Astrocyte of the hippocampus (primary cell): ENCODE results near the gene SMTNL2.

Experiments used
- DNase-seq: peaks from one replicate; pipeline ENCODE4 v3.0.0; 2011; ENCODE audit warnings: low read depth, low spot score

The SMTNL2 gene

GRCh38 chr17:4584101-4584916 lies at the start of gene SMTNL2:
Gene SMTNL2, plus strand, starts transcription at chr17:4584529. Its CDS starts 77 bp downstream, at chr17:4584606.
- peak; percentile 27 for DNase-seq

GRCh38 chr17:4534928-4535666 lies 49.2 kb upstream of the SMTNL2 start:
- DNase-seq, result no peak

GRCh38 chr17:4535667-4536258 lies 48.6 kb upstream of the SMTNL2 start:
- no peak for DNase-seq

GRCh38 chr17:4536259-4536741 lies 48.0 kb upstream of the SMTNL2 start:
- peak; percentile 47 for DNase-seq

DNA sequence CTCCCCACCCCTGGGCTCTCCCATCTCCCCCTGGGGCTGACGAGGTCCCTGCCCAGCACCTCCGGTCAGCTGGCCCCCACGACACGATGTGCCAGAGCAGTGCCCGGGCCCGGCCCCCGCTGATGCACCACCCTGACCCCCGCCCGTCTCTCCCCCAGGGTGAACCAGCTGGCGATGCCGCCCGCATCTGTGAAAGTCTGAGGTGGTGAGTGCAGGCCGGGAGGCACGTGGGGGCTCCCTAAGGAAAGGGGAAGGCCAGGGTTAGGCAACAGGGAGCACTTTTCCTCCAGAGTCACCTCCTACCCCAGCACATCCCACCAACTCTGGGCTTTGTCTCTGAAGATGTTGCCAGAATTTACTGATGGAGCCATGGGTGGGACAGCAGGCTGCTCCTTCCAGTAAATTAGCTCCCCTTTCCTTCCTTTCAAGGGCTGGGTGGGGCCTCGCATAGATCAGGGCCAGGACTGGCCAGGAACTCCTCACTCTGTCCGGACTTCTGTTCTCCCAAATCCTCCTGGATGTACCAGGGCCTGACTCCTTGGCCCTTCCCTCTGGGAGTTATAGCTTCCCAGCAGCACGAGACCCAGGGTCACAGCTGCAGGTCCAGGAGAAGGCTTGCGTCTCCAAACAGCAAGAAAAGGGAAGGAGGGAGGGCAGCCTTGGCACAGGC lies 47.5 kb upstream of the SMTNL2 start:
- no peak for DNase-seq

- DNase-seq, result no peak
These were observed 46.7 kb upstream of the SMTNL2 start for GRCh38 chr17:4537451-4538235.

- DNase-seq, result no peak
These were observed 45.9 kb upstream of the SMTNL2 start for GRCh38 chr17:4538236-4539002.

GRCh38 chr17:4539025-4539424 lies 45.3 kb upstream of the SMTNL2 start:
- DNase-seq, result no peak

DNA sequence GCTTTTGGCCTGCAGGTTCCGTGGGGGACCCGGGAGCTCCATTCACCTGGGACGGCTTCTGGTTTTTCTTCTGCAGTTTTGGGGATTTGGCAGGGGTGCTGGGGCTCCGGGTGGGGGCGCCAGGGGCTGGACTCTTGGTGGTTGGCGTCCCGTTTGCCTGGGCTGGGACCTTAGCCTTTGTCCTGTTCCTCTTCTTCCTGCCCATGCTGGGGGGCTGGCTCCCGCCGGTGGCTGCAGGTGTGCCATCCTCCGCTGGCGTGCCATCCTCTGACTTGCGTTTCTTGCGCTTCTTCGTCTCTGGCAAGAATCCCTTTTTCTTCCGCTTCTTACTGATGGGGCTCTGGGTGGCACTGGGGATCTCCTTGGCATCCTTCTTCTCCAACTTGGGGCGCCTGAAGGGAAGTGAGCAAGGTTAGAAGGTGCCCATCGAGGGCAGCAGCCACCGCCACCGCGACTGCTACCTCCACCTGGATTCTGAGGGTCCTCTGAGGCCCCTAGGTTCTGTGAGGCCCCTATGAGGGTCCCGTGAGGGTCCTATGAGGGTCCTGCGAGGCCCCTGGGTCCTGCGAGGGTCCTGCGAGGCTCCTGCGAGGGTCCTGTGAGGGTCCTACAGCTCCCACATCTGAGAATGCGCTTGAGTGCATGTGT lies 44.6 kb upstream of the SMTNL2 start:
- DNase-seq, result no peak

- no peak for DNase-seq
These were observed 44.1 kb upstream of the SMTNL2 start for GRCh38 chr17:4540224-4540651.

DNA sequence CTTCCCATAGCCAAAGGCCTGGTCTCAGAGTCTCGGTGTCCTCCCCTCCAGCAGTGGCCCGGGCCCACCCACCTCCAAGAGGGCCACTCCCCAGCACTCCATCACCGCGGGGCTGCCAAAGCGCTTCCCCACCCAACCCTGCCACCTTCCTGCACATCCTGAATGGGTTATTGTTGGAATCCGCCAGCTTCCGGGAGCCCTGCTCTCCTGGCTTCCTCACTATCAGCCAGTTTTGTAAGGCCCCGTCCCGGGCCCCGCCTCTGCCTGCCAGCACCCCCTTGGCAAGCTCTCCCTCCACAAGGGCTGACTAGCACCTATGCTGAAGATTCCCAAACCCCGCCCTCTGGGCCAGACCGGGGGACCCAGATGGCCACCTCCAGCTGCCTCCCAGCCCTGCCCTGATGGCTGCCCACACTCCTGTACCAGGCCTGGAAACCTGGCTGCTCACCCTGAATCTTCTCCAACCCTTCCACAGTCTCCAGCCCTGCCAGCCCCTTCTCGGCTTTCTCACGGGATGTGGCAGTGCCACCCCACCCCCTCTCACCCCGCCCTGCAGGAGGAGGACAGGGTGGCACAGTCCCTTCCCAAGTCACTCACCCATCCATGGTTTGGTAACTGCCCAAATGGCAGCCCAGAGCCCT lies 43.5 kb upstream of the SMTNL2 start:
- DNase-seq, result no peak

DNA sequence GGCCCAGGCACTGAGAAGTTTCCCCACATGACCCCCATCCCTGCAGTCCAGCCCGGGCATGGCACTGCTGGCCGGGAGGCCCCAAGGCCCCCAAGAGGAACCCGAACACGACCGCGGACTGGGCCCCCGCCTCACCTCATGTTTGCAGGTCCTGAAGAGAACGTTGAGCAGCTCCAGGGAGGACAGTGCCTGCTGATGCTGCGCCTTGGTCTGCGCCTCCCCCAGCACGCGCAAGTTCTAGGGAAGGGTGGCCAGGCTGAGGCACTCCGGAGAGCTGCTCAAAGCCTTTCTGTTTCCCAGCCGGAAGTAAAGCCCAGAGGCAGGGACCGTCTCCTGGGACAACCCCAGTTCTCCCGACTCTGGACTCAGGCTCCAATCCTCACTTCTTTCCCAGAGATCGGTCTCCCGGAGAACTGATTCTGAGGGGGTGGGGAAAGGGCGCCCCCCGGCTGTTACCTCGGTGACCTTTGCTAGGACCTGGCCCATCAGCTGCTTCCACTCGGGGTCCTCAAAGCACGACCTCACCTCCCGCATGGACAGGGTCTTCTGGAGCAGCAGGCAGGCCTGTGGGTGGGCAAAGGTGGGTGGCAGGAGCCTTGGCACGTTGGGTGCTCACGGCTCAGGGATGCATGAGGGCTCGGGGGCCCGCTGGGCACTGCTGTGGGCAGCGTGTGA lies 42.9 kb upstream of the SMTNL2 start:
- no peak for DNase-seq

- DNase-seq, result no peak
These were observed 42.2 kb upstream of the SMTNL2 start for GRCh38 chr17:4542003-4542725.

DNA sequence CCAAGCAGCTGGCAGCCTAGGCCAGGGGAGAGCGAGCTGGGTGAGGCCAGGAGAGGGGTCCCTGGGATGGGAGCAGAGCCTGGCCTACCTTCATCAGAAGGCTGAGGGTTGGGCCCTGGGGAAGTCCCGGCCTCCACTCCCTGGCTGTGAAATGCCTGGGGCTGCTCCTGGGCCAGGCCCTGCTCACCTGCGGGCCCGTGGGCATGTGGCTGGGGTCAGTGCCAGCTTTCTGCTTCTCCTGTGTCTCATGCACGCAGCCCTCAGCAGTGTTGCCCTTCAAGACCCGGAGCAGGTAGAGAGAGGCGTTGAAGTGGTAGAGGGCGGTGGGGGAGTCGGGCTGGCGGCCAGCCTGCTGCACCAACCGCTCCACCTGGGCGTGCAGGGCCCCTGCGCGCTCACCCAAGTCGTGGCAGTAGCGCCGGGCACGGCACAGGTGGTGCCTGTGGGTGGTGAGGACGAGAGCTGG lies 41.6 kb upstream of the SMTNL2 start:
- DNase-seq, result no peak

GRCh38 chr17:4543557-4544026 lies 40.7 kb upstream of the SMTNL2 start:
- no peak for DNase-seq

DNA sequence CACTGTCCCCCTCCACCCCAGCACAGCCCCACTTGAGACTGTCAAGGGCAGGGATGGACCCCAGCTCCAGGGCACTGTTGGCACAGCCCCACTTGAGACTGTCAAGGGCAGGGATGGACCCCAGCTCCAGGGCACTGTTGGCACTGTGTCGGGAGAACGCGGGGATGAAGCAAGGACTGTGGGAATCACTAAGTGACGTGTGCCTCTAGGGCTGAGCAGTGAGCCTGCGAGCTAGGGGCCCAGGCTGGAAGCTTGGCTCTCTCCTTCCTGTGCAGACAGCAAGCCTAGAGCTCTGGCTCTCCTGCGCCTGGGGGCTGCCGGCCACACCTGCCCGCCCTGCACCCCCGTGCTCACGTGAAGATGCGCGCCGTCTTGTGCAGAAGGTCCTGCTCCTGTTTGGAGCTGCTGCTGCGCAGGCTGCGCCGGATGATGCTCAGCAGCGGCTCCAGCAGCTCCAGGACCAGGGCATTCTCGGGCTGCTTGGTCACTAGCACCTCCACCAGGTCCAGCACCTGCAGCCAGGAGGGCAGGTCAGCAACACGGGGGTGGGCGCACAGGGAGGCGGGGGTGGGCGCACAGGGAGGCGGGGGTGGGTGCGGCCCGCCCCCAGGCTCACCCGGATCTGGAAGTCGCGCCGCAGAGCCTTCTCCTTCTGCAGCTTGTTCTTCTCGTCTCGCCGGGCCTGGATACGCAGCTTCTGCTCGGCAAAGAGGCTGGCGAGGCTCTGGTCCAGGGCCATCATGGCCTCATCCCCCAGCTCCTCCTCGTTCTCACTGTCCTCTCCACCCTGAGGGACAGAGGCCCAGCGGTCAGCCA lies 40.0 kb upstream of the SMTNL2 start:
- DNase-seq, result no peak

DNA sequence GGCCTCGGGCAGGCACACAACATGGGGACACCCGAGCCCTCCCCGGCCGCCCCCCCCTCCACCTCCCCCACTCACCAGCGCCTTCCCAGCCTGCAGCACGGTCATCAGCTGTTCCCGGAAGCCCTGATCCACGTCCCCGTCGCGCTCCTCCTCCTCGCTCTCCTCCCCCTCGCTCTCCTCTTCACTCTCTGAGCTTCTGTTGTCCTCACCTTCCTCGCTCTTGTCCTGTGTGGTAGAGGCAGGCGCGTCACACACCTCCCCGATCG lies 39.4 kb upstream of the SMTNL2 start:
- DNase-seq, result no peak
